Loucy (cell line): ENCODE data around the gene BSN.

Experiments used
- H2AFZ ChIP-seq: fragments of 200-600 bp; sonication (generic); 2 replicates; pipeline ENCODE4 v1.6.0; 2016; ENCODE audit warnings: antibody characterized with exemption, mild to moderate bottlenecking, low read length, moderate library complexity
- H3F3A ChIP-seq: fragments of 200-600 bp; 2 replicates; pipeline ENCODE4 v1.6.0; 2016; ENCODE audit warnings: antibody characterized with exemption, low read depth, mild to moderate bottlenecking
- H3K27me3 ChIP-seq: fragments of 200-600 bp; sonication (generic); 2 replicates; pipeline ENCODE4 v1.6.1; 2014; ENCODE audit warnings: low read length, mild to moderate bottlenecking; ENCODE audit not compliant: insufficient read depth, poor library complexity, severe bottlenecking
- H3K36me3 ChIP-seq: fragments of 200-600 bp; sonication (generic); 2 replicates; pipeline ENCODE4 v1.6.1; 2016; ENCODE audit warnings: low read length; ENCODE audit not compliant: insufficient read depth
- H3K4me1 ChIP-seq: fragments of 200-600 bp; sonication (generic); 2 replicates; pipeline ENCODE4 v1.5.1; 2014; ENCODE audit warnings: low read length, mild to moderate bottlenecking; ENCODE audit not compliant: insufficient read depth, poor library complexity, severe bottlenecking
- H3K4me2 ChIP-seq: fragments of 200-600 bp; sonication (generic); 2 replicates; pipeline ENCODE4 v1.6.0; 2014; ENCODE audit warnings: antibody characterized with exemption, low read length, low read depth, mild to moderate bottlenecking; ENCODE audit not compliant: poor library complexity, severe bottlenecking
- H3K4me3 ChIP-seq: fragments of 200-600 bp; sonication (generic); 2 replicates; pipeline ENCODE4 v1.5.1; 2014; ENCODE audit warnings: low read length, mild to moderate bottlenecking, mixed read lengths; ENCODE audit not compliant: poor library complexity, severe bottlenecking
- H3K79me2 ChIP-seq: fragments of 200-600 bp; sonication (generic); 2 replicates; pipeline ENCODE4 v1.6.1; 2014; ENCODE audit warnings: low read length; ENCODE audit not compliant: insufficient read depth
- H3K9ac ChIP-seq: fragments of 200-600 bp; sonication (generic); 2 replicates; pipeline ENCODE4 v1.6.0; 2014; ENCODE audit warnings: mild to moderate bottlenecking, low read depth, low read length, moderate library complexity; ENCODE audit not compliant: poor library complexity, severe bottlenecking
- H3K9me2 ChIP-seq: fragments of 200-600 bp; sonication (generic); replicated peaks from 2 replicates; pipeline ENCODE4 v1.6.1; 2016; ENCODE audit warnings: low read depth, low read length, mixed read lengths
- H3K9me3 ChIP-seq: fragments of 200-600 bp; sonication (generic); 2 replicates; pipeline ENCODE4 v1.6.1; 2014; ENCODE audit warnings: mild to moderate bottlenecking, antibody characterized with exemption, low read length, low read depth; ENCODE audit not compliant: insufficient read depth
- H4K20me1 ChIP-seq: fragments of 200-600 bp; sonication (generic); 2 replicates; pipeline ENCODE4 v1.6.0; 2014; ENCODE audit warnings: antibody characterized with exemption, low read length, mild to moderate bottlenecking; ENCODE audit not compliant: insufficient read depth, poor library complexity, severe bottlenecking
- EZH2phosphoT487 ChIP-seq: fragments of 200-600 bp; IDR thresholded peaks from 2 replicates; pipeline ENCODE4 v1.6.1; 2018; ENCODE audit warnings: antibody characterized with exemption, mild to moderate bottlenecking, moderate library complexity, borderline replicate concordance
- TF ChIP-seq, protein P1 (sequence below): fragments of 200-600 bp; sonication (generic); conservative IDR thresholded peaks from 2 replicates; pipeline ENCODE4 v1.5.1; 2014; ENCODE audit warnings: mild to moderate bottlenecking, antibody characterized with exemption, low read length

The BSN gene

DNA sequence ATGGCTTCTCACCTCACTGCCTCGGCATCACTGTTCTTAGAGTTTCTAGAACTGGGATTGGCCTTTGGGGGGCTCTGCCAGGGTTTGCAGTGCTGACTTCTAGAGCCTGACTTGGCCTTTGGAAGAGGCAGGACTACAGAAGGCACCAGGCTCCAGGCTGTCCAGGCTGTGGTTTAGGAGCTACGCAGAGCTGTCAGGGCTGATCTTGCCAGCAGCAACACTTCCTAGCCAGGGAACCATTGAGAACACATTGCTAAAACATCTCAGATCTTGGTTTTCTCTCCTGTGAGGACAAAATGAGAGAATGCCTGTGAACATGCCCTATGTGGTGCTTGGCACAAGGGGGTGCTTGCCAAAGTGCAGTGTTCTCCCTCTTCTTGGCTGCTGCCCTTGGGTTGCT, 85.3 kb downstream of the BSN start:
- Histone ChIP-seq H3F3A (no peaks in the 10 kb centered on the region), H3K27me3 (no peaks in the 10 kb centered on the region), H3K79me2 (no peaks in the 10 kb centered on the region)

DNA sequence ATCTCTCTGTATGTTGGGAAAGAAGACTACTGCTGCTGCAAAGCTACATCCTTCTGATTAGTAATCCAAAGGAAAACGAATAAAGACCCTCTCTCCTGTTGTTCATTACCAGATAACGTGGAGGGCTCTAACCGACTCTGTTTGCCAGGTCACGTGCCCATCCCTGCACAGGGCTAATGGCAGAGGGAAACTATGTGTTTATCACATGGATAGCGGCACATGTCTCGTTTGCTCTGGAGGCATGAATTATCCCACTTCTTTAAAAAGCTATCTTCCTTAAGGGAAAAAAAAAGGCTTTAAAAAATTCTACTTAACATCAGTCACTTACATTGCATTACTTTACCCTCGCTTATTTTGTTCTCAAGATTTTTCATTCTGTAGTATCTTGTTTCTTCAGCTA, 87.0 kb downstream of the BSN start:
- H3K79me2 ChIP-seq = no peaks in the 10 kb centered on the region
- TF ChIP-seq EZH2phosphoT487 = no peak
- TF ChIP-seq, protein P1, sequence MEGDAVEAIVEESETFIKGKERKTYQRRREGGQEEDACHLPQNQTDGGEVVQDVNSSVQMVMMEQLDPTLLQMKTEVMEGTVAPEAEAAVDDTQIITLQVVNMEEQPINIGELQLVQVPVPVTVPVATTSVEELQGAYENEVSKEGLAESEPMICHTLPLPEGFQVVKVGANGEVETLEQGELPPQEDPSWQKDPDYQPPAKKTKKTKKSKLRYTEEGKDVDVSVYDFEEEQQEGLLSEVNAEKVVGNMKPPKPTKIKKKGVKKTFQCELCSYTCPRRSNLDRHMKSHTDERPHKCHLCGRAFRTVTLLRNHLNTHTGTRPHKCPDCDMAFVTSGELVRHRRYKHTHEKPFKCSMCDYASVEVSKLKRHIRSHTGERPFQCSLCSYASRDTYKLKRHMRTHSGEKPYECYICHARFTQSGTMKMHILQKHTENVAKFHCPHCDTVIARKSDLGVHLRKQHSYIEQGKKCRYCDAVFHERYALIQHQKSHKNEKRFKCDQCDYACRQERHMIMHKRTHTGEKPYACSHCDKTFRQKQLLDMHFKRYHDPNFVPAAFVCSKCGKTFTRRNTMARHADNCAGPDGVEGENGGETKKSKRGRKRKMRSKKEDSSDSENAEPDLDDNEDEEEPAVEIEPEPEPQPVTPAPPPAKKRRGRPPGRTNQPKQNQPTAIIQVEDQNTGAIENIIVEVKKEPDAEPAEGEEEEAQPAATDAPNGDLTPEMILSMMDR = no peak
- no peak overlapping the region for H3K4me2 ChIP-seq
- no peaks in the 10 kb centered on the region for H3K9me3 ChIP-seq
- H4K20me1 ChIP-seq = no peaks in the 10 kb centered on the region
- no peak overlapping the region for H3K9ac ChIP-seq
- H2AFZ ChIP-seq = no peak overlapping the region
- H3K4me3 ChIP-seq = no peak overlapping the region
- H3K36me3 ChIP-seq = no peaks in the 10 kb centered on the region
- H3K4me1 ChIP-seq = no peaks in the 10 kb centered on the region
- H3F3A ChIP-seq = no peaks in the 10 kb centered on the region
- H3K9me2 ChIP-seq = no peaks in the 10 kb centered on the region
- H3K27me3 ChIP-seq = no peaks in the 10 kb centered on the region

More for the DNA sequence above, 85.3 kb downstream of the BSN start:
- Histone ChIP-seq H3K9me3 (no peaks in the 10 kb centered on the region), H3K36me3 (no peaks in the 10 kb centered on the region), H2AFZ (no peak overlapping the region), H3K4me1 (no peaks in the 10 kb centered on the region), H3K4me3 (no peak overlapping the region), H3K4me2 (no peak overlapping the region), H3K9me2 (no peaks in the 10 kb centered on the region), H4K20me1 (no peaks in the 10 kb centered on the region), H3K9ac (no peak overlapping the region)
- no peak for TF ChIP-seq EZH2phosphoT487
- TF ChIP-seq, protein P1 = no peak

DNA sequence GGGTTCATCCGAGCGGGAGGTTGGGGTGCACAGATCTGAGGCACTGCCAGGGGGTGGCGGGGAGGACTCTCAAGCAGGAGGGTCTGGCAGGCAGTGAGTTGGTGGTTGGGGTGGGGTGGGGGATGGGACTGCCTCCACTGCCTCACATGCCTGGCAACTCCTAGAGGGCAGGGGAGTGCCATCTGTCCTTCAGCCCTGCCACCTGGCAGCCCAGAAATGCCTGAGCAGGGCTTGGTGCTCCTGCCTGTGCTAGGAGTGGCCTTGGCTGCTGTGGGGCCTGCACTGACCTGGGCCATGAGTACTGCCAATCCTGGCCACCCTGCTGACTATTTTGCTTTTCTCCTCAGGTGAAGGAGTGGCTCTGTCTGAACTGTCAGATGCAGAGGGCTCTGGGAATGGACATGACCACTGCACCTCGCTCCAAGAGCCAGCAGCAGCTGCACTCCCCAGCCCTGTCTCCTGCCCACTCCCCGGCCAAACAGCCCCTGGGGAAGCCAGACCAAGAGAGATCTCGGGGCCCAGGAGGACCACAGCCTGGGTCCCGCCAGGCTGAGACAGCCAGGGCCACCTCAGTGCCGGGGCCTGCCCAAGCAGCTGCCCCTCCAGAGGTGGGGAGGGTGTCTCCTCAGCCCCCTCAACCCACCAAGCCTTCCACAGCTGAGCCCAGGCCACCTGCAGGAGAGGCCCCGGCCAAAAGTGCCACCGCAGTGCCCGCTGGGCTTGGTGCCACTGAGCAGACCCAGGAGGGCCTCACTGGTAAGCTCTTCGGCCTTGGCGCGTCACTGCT, 87.8 kb downstream of the BSN start:
- H3K27me3 ChIP-seq = no peaks in the 10 kb centered on the region
- H3K4me1 ChIP-seq = peaks cover 2% of the 10 kb centered on the region
- no peak overlapping the region for H3K9ac ChIP-seq
- no peak overlapping the region for H2AFZ ChIP-seq
- no peaks in the 10 kb centered on the region for H3K36me3 ChIP-seq
- no peaks in the 10 kb centered on the region for H3K9me2 ChIP-seq
- H3F3A ChIP-seq = no peaks in the 10 kb centered on the region
- H4K20me1 ChIP-seq = no peaks in the 10 kb centered on the region
- TF ChIP-seq, protein P1 = no peak
- TF ChIP-seq EZH2phosphoT487 = no peak
- no peaks in the 10 kb centered on the region for H3K9me3 ChIP-seq
- no peak overlapping the region for H3K4me3 ChIP-seq
- no peak overlapping the region for H3K4me2 ChIP-seq
- H3K79me2 ChIP-seq = no peaks in the 10 kb centered on the region
